HG02970 (cell line): Measurements from ENCODE around the gene RGS12.

Source experiments
- ATAC-seq: cut with Tn5 transposase; IDR thresholded peaks from one replicate; pipeline ENCODE4 v1.9.1; 2021; ENCODE audit warnings: mild to moderate bottlenecking, moderate library complexity, moderate number of reproducible peaks; ENCODE audit not compliant: unreplicated experiment, low FRiP score

Gene RGS12

GRCh38 chr4:3305610-3306371 lies 13.0 kb downstream of the RGS12 start:
- ATAC-seq: no peak

DNA sequence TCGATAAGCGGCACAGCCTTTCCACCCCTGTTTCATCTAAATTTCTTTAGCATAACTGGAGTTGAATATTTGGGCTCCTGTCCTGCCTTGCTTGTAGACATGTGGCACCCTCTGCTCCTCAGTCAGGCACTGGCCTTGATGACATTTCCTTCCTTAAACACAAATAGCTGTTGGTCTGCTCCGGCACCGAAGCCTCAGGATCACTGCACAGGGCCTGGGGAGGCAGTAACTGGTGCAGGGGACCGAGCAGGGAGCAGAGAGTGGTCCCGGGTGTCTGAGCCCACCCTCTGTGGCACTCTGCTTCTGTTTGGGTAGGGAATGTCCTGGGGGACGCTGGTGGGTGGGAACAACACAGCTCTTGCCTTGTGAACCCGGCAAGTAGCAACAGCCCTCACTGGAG lies 13.6 kb downstream of the RGS12 start:
- ATAC-seq: no peak

- ATAC-seq: no peak
Measured at GRCh38 chr4:3307060-3307459, 14.2 kb downstream of the RGS12 start.

- ATAC-seq: no peak
Measured at GRCh38 chr4:3307486-3307885, 14.7 kb downstream of the RGS12 start.

DNA sequence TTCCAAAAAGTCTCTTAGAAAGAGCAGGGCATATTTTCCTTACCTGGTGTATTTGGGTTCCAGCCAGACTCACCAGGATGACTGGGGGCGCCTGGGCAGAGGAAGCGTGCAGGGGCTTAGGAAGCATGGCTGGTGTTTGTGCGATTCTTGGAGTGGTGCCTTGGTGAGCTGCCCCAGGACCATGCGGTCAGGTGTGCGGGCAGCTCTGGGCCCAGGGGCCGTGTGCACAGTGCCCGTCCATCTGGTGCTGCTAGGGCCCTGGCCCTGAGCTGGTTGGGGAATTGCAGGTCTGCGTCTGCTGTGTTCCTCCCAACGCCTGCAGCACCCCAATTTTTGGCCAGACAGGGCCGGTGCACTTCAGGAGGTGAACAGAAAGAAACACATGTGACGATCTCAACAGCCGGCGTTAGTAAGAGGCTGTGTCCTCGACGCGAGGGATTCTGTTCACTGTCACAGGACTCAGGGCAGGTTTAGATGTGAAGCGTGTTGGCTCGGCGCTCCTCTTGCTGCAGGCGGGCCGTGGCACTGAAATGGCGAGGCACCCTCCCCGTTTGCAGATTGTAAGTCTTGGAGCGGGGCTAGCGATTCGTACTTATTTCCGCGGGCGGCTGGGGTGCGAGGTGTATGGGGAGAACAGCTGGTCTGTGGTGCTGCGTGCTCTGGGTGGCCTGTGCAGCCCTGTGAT lies 15.2 kb downstream of the RGS12 start:
- ATAC-seq: no peak

- no peak for ATAC-seq
Measured at GRCh38 chr4:3308691-3309090, 15.9 kb downstream of the RGS12 start.

GRCh38 chr4:3310301-3311094 lies 17.7 kb downstream of the RGS12 start:
- ATAC-seq: no peak

DNA sequence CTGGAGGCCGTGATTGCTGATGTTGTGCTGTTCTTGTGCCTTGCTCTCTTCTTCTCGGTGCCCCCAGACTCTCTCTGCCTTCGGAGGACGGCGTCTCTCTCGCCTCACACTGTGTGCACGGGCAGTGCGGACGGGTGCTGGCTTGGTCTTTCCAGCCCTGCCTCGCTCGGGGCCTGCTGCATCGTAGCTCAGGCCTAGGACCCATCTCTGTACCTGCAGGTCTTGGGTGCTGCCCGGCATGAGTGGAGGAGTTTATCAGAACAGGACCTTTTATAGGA lies 18.2 kb downstream of the RGS12 start:
- ATAC-seq: no peak

GRCh38 chr4:3311489-3312171 lies 18.8 kb downstream of the RGS12 start:
- no peak for ATAC-seq

GRCh38 chr4:3312362-3312761 lies 19.5 kb downstream of the RGS12 start:
- no peak for ATAC-seq

- ATAC-seq: no peak
Measured at GRCh38 chr4:3313139-3313538, 20.3 kb downstream of the RGS12 start.

GRCh38 chr4:3313556-3314228 lies 20.9 kb downstream of the RGS12 start:
- ATAC-seq: no peak

DNA sequence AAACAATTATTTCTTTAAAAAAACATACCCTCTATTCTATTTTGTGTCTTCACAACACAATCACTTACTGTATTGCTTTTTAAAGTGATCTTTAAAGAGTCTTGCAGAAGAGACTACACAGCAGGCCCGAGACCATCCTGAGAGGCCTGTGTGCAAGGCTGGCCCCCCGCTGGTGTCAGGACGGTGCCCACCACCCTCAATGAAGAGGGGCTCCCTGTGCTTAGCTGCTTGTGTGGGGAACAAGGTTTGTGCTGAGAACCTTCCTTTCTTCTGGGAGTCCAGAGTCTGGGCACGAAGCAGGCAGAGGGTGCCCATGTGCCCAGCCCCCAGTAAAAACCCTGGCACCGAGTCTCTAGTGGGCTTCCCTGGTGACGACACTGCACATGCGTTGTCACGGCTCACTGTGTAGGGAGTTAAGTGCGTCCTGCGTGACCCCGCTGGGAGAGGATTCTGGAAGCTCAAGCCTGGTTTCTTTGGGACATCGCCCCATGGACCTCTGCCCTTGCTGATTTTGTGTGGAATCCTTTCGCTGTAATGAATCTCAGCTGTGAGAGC lies 22.0 kb downstream of the RGS12 start:
- ATAC-seq: no peak

GRCh38 chr4:3315566-3315965 lies 22.7 kb downstream of the RGS12 start:
- no peak for ATAC-seq

DNA sequence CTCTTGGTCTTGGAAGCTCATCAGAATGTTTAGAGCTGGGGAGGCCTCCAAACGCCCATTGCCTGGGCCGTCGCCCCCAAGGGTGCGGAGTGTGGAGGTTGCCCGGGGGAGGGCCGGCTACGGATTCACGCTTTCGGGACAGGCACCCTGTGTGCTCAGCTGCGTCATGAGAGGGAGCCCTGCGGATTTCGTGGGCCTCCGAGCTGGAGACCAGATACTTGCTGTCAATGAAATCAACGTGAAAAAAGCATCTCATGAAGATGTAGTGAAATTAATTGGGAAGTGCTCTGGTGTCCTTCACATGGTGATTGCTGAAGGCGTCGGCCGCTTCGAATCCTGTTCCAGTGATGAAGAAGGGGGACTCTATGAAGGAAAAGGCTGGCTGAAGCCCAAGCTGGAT lies 23.3 kb downstream of the RGS12 start:
- no peak for ATAC-seq

GRCh38 chr4:3317011-3317655 lies 24.3 kb downstream of the RGS12 start:
- ATAC-seq: no peak

DNA sequence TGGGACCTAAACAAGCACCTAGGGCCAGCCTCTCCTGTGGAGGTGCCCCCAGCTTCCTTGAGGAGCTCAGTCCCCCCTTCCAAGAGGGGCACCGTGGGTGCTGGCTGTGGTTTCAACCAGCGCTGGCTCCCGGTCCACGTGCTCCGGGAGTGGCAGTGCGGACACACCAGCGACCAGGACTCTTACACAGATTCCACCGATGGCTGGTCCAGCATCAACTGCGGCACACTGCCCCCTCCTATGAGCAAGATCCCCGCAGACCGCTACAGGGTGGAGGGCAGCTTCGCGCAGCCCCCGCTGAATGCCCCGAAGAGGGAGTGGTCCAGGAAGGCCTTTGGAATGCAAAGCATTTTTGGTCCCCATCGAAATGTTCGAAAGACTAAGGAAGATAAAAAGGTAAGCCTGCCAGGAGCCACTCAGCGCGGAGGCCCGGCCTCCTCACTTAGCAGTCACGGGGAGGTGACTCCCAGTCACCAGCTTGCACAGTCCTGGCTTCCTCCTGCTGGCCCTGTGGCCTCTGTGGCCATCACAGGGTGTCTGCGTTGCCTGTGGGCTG lies 24.9 kb downstream of the RGS12 start:
- no peak for ATAC-seq

DNA sequence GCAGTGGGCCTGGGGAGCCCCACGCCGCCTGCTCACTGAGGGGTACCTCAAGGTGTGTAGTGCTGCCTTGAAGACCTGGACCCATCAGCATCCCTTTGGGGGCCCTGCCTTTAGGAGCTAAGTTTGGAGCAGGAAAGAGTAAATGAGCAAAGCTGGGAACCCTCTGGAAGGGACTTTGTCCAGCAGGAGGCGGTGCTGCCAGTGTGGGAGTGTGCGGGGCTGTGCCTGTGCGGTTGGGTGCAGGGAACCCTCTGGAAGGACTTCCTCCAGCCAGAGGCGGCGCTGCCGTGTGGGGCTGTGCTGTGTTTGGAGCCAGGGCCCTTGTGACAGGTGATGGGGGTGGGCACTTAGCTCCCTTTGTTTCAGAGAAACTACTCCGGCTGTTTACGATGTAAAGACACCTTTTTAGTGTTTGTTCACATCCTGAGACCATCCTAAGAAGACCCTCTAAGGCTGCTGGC lies 25.8 kb downstream of the RGS12 start:
- no peak for ATAC-seq

- ATAC-seq: no peak
Measured at GRCh38 chr4:3320361-3321023, 27.7 kb downstream of the RGS12 start.
